Renal cortex interstitium (tissue), 15 donors: ENCODE data around the gene TIMM44. TPM values are rescaled to one million over a fixed set of nuclear protein-coding genes. Genes with fewer than 3 reads are reported as not detected.

Source experiments
- DNase-seq, 11 donors: peaks; one replicate each; pipeline ENCODE4 v3.0.0-alpha.2; 2013; ENCODE audit warnings: low read depth in 9 of 11, low spot score in 4 of 11; ENCODE audit errors: extremely low read depth in 1 of 11
- long read RNA-seq, 16 experiments: transcript quantifications; one replicate each; lab custom pipeline, GENCODE V29; 2026
- polyA plus RNA-seq, 3 donors: library from polyadenylated mRNA; unstranded; fragments of 120-200 nt; gene quantifications; one replicate each; pipeline ENCODE4 v1.2.1, GENCODE V29; 2013; ENCODE audit not compliant: insufficient read length in 3 of 3

The TIMM44 gene, protein sequence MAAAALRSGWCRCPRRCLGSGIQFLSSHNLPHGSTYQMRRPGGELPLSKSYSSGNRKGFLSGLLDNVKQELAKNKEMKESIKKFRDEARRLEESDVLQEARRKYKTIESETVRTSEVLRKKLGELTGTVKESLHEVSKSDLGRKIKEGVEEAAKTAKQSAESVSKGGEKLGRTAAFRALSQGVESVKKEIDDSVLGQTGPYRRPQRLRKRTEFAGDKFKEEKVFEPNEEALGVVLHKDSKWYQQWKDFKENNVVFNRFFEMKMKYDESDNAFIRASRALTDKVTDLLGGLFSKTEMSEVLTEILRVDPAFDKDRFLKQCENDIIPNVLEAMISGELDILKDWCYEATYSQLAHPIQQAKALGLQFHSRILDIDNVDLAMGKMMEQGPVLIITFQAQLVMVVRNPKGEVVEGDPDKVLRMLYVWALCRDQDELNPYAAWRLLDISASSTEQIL
- 10 to 100 TPM; 39.4 to 59.3 (median 59.1) TPM for polyA plus RNA-seq
- long read RNA-seq, donor 1, partial matches to known transcripts: 0 of 11 reads
- long read RNA-seq, donor 1, other reads (novel, unspliced or antisense): 0 of 11 reads
- long read RNA-seq, donor 2, transcript TIMM44-201 (13 exons, 2,075 nt): major isoform, 6 of 11 reads
- long read RNA-seq, donor 2, partial matches to known transcripts: 0 of 11 reads
- long read RNA-seq, donor 2, other reads (novel, unspliced or antisense): 0 of 11 reads
- long read RNA-seq, donor 3, transcript TIMM44-201 (13 exons, 2,075 nt): major isoform, 12 of 31 reads
- long read RNA-seq, donor 3, partial matches to known transcripts: 11 of 31 reads
- long read RNA-seq, donor 3, other reads (novel, unspliced or antisense): 0 of 31 reads
- long read RNA-seq, donor 4, transcript TIMM44-201 (13 exons, 2,075 nt): major isoform, 7 of 22 reads
- long read RNA-seq, donor 4, transcript TIMM44-210 (1 exons, 2,227 nt): minor isoform, 5 of 22 reads
- long read RNA-seq, donor 4, partial matches to known transcripts: 8 of 22 reads
- long read RNA-seq, donor 4, other reads (novel, unspliced or antisense): 0 of 22 reads
- long read RNA-seq, donor 5: 0 reads
- long read RNA-seq, donor 6, transcript TIMM44-210 (1 exons, 2,227 nt): major isoform, 9 of 28 reads
- long read RNA-seq, donor 6, transcript TIMM44-211 (3 exons, 556 nt): minor isoform, 6 of 28 reads
- long read RNA-seq, donor 6, partial matches to known transcripts: 8 of 28 reads
- long read RNA-seq, donor 6, other reads (novel, unspliced or antisense): 0 of 28 reads
- long read RNA-seq, donor 7, transcript TIMM44-210 (1 exons, 2,227 nt): major isoform, 9 of 22 reads
- long read RNA-seq, donor 7, transcript TIMM44-201 (13 exons, 2,075 nt): minor isoform, 8 of 22 reads
- long read RNA-seq, donor 7, partial matches to known transcripts: 0 of 22 reads
- long read RNA-seq, donor 7, other reads (novel, unspliced or antisense): 0 of 22 reads
- long read RNA-seq, donor 8: 0 reads
- long read RNA-seq, donor 9, transcript TIMM44-201 (13 exons, 2,075 nt): major isoform, 9 of 16 reads
- long read RNA-seq, donor 9, partial matches to known transcripts: 0 of 16 reads
- long read RNA-seq, donor 9, other reads (novel, unspliced or antisense): 0 of 16 reads
- long read RNA-seq, donor 10, transcript TIMM44-201 (13 exons, 2,075 nt): major isoform, 8 of 23 reads
- long read RNA-seq, donor 10, transcript TIMM44-211 (3 exons, 556 nt): minor isoform, 6 of 23 reads
- long read RNA-seq, donor 10, partial matches to known transcripts: 6 of 23 reads
- long read RNA-seq, donor 10, other reads (novel, unspliced or antisense): 0 of 23 reads
- long read RNA-seq, donor 11, transcript TIMM44-201 (13 exons, 2,075 nt): major isoform, 6 of 24 reads
- long read RNA-seq, donor 11, partial matches to known transcripts: 14 of 24 reads
- long read RNA-seq, donor 11, other reads (novel, unspliced or antisense): 0 of 24 reads
- long read RNA-seq, donor 12, transcript TIMM44-201 (13 exons, 2,075 nt): major isoform, 5 of 10 reads
- long read RNA-seq, donor 12, partial matches to known transcripts: 0 of 10 reads
- long read RNA-seq, donor 12, other reads (novel, unspliced or antisense): 0 of 10 reads
- long read RNA-seq, donor 13: 0 reads
- long read RNA-seq, donor 14, transcript TIMM44-201 (13 exons, 2,075 nt): major isoform, 7 of 11 reads
- long read RNA-seq, donor 14, partial matches to known transcripts: 0 of 11 reads
- long read RNA-seq, donor 14, other reads (novel, unspliced or antisense): 0 of 11 reads
- long read RNA-seq, donor 15, partial matches to known transcripts: 5 of 12 reads
- long read RNA-seq, donor 15, other reads (novel, unspliced or antisense): 0 of 12 reads
- long read RNA-seq, donor 16, transcript TIMM44-201 (13 exons, 2,075 nt): major isoform, 20 of 66 reads
- long read RNA-seq, donor 16, transcript TIMM44-210 (1 exons, 2,227 nt): minor isoform, 14 of 66 reads
- long read RNA-seq, donor 16, transcript TIMM44-211 (3 exons, 556 nt): minor isoform, 5 of 66 reads
- long read RNA-seq, donor 16, partial matches to known transcripts: 24 of 66 reads
- long read RNA-seq, donor 16, other reads (novel, unspliced or antisense): 0 of 66 reads

DNA sequence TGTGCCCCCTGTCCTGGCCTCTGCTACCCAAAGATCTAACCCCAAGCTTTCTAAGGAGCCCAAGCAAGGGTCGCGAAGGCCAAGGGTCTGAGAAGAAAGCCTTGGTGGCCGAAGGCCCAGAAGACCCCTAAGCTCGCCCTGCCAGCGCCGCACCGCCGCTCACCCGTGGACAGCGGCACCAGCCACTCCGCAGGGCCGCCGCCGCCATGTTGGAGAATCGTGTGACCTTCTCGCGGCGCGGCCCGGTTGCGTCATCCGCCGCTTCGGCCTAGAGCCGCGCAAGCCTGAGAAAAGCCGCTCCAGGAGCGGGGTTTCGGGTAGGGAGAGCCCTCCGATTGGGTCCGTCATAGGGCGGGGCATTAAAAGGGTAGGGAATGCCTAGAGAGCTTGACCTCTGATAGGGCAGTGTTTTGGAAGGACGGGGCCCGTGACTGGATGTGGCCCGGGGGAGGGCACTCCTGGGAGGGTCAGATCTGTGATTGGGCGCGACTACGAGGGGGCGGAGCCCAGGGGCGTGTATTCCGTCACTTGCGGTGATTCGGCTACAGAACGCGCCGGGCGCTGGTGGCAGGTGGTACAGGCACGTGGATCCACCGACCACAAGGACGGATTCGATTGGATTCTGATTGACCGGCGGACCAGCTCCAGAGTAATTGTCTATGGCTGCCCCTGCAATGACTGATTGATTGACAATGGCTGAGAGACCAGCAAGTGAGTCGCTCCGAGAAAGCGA lies at the start of gene TIMM44:
Gene TIMM44, minus strand, starts transcription at position 223 of the 733 bp plus-strand sequence. Its CDS starts 15 bp downstream, at position 208.
- peak; percentile 96 to 99 (median 97) for DNase-seq

DNA sequence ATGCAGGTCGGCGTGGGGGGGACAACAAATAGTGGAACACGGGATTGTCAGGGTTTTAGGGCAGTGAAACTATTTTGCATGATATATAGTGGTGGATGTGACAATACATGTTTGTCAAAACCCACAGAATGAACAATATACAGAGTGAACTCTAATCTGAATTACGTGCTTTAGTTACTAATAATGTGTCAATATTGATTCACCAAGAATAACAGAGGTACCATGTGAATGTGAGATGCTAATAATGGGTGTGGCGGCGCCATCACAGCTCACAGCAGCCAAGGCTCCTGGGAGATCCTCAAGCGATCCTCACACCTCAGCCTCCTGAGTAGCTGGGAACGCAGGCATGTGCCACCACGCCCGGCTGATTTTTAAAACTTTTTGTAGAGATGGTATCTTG lies 49.1 kb upstream of the TIMM44 start:
- no peak for DNase-seq

DNA sequence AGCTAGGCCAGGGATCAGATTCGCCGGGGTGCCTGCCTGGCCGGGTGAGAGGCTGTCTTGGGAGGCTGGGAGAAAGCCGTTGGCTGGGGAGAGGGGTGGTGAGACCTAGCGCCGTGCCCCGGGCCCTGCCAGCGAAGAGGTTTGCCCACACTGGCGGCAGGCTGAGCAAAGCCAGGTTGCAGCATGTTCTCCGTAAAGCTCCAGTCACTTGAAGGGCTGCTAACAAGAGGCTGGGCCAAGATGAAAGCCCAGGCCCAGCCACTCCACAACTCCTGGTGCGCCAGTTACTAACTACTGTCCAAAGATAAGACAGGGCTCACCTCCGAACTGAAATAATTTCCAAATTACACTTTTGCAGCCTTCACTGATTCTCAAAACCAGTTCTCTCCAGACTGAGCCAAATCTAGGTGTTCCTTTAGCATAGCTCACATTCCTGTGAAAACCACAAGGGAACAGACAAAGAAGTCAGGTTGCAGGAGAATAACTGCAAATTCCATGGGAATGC lies 45.7 kb upstream of the TIMM44 start:
- DNase-seq: no peak

DNA sequence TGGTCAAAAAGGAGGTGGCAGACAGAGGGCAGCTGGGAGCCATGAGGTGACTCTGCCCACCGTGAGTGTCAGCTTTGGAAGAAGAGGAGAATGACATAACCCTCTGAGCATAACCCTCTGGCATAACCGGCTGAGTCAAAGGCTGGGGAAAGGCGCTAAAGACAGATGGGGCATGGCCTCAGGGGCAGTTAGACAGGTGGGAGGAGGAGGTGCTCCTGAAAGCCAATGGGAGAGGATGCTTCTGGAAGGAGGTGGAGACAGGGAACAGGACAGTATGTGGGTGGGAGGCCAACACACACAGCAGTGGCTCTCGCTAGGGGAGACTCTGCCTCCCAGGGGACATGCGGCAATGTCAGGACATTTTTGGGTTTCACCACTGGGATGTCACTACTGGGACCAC lies 44.8 kb upstream of the TIMM44 start:
- no peak for DNase-seq

DNA sequence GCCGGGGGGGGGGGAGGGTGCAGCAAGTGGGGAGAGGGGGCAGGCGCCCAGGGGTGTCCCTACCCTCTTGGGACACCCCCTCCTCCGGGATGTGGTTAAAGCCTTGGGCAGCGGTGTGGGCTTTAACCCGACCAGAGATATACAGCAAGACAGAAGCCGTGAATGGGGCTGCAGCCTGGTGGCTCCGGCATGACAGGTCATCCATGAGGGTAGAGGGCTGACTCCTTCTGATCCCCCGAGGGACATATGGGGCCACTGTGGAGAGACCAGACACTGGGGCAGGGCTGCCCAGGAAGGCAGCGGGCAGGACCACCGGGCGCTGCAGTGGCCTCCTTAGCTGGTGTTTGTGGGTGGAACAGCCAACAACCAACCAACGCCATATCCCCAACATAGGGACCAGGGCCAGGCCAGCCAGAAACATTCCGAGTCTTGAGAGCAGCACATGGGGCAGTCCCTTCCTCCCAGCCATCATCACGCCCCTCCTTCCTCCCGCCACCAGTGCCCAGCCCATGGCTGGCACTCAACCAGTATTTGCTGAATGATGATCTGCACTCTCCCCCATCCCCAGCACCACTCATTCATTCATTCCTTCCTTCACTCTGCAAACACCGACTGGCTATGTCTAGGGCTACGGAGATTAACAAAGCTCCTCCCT lies 43.8 kb upstream of the TIMM44 start:
- no peak for DNase-seq

DNA sequence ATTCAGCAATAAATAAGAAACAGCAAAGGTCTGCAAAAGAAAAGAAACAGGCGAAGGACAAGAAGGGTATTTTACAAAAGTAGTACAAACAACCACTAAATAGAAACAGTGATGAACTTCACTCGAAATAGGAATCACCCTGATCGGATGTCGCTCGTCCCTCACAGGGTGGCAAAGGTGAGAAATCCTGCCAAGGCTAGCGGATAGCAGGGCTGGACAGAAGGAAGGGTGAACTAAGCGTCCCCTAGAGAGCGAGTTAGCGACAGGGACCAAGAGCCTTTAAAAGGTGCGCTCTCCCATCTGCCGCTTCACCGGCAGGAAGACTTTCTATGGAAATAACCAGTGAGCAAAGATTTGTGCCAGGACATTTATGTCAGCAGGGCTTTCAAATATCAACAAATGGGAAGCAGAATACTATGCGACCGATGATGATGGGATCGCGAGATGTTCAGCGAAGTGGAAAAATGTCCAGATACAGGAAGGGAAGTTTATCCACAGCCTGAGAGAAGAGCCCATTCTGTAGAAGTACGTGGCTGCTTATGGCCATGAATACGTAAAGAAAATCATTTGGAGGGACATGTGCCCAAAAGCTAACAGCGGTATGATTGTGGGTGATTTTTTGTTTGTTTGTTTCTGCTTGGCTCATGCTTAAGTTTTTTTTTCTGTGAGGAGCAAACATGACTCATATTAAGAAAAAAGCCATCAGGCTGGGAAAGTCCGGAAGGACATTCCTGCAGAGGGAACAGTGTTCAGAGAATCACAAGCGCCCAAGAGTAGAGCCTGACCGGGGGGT lies 43.1 kb upstream of the TIMM44 start:
- DNase-seq: no peak

DNA sequence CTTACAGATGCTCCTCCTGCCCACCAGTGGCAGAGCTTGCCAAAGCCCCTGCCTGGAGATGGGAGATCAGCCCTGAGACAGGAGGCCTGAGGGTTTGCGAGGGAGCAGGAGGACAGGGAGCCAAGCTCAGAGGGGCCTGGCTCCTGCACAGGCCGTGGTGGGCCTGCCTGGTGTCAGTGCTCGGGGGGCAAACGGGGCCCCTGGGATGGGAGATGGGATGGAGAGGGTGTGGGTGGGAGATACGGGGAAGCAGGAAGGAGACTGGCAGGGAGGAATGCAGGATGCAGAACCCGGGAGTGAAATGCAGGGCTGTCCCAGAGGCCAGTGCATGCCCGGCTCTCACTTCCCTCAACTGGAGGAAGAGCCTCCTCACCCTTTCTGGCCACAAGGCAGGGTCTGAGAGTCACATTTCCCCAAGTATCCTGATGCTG lies 42.0 kb upstream of the TIMM44 start:
- DNase-seq: no peak

DNA sequence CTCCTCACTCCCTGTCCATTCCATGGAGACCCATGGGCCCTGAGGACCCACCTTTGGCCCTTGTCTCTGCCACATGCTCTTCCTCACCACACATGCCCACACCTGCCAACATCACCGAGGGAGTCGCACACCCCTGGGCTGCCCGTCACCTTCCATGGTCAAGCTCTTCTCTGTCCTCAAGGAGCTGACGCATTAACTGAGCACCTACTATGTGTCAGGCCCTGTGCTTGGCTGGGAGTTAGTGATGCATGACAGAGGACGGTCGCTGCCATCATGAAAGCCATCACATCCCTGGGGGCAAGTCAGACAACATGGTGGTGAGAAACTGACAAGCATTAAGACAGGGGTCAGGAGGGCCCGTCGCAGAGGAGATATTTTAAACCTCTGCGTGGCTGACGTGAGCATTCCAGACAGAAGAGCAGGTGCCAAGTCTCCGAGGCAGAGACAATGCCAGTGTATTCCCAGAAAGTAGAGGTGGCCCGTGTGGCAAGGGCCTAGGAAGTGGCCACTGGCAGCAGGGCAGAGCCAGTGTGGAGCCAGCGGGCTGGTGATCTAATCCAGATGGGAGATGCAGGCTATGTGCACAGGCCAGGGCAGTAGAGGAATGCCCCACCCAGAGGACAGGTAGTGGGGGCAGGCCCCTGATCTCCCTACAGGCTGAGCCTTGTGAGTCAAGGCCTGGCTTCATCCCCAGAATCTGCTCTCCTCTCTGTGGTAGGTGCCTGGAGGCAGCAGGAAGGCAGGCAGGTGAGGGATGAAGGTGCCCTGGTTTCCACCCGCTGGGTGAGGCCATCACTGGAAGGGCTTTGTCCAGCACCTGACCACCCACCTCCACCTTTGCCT lies 40.8 kb upstream of the TIMM44 start:
- DNase-seq: no peak

DNA sequence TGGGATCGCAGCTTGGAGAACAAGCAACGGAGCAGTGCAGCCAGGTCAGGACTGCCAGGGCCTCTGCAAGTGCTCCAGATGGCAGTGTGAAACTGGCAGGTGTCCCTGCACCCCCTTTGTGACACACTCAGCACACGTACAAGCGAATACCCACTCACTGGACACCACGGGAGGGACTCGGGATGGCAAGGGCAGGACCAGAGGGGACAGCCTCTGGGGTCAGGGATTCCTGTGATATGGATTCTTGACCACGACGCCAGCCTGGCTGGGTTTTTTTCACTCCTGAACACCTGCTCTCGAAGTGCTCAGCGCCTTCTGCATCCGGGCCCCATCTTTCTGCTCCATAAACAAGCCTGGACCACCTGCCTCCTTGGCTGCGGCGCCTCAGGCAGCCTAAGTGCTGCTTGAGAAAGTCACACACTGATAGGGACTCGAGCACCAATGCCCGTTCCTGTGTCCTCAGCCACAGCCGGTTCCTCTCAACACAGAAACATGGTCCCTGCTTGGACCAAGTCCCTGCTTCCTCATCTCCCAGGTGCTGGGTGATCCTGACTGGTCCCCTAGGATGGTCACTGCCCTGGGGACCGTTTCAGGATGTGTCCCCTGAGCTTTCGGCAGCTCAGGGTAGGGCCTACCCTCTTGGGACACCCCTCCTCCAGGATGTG lies 40.0 kb upstream of the TIMM44 start:
- DNase-seq: no peak

DNA sequence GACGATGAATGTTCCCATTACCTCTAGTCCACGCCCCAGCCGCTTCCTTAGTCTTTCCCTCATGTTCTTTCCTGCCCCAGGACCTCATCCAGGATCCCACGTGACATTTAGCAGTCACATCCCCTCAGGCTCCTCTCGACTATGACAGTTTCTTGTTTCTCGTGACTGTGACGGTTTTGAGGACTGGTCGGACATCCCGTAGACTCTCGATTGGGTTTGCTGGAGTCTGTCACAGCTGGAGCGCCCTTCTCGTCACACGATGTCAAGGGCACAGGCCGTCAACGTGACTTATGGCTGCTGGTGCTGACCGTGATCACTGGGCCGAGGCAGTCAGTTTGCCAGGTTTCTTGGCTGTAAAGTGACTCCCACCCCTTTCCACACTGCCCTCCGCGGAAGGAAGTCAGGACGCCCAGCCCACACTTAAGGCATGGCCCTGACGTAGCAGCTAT lies 39.2 kb upstream of the TIMM44 start:
- DNase-seq: peak in 4 of 11 donors; percentile 16 to 43 (median 34)

DNA sequence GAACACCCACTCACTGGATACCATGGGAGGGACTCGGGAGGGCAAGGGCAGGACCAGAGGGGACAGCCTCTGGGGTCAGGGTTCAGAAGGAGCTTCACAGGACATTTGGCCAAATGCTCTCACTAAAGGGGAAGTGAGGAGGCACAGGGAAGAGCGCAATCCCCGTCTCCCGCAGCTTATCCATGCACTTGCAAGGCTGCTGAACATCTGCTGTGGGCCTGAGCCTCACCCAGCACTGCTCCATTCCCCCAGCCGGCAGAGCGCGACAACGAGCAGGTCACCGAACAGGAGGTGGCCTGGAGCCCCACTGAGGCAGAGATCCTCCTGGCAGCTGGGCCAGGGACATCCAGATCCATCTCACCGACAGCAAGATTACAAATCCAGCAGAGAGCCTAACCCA lies 38.6 kb upstream of the TIMM44 start:
- DNase-seq: no peak

DNA sequence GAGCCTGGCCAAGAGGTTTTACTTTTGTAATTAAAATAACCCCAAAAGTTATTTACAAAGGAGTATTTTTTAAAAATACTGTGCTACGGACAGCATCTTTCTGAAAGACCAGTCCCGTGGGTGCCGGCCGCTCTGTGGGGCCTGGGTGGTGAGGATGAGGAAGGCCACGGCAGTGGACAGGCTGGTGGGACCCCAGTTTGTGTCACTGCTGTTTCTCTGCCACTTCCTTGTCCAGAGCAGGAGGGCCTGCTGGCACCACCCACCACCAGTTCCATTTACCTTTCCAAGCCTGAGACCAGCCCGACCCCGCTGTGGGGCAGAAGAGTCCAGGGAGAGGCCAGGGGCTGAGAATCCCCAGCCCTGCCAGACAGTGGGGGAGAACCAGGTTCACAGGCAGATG lies 38.2 kb upstream of the TIMM44 start:
- no peak for DNase-seq

DNA sequence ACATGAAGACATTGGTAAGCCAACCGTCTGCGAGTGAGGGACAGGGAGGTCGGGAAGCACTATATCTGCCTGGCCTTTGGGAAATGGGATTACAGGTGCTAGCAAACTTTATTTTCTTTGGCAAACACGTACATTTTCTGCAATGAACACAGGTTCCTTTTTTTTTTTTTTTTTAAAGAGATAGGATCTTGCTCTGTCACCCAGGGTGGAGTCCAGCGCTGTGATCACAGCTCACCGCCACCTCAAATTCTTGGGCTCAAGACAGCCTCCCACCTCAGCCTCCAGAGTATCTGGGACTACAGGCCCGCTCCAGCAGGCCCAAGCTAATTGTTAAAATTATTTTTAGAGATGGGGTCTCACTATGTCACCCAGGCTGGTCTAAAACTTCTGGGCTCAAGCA lies 37.7 kb upstream of the TIMM44 start:
- DNase-seq: no peak
